HepG2 (cell line): ENCODE data around the gene PIEZO2. TPM values are rescaled to one million over a fixed set of nuclear protein-coding genes. Genes with fewer than 3 reads are reported as not detected.

Experiments
- ARID2 ChIP-seq: sonication (generic); formaldehyde crosslinking; IDR thresholded peaks from 2 replicates; pipeline ENCODE4 v1.8.1; 2022; ENCODE audit warnings: mild to moderate bottlenecking, missing genetic modification reagents, borderline replicate concordance
- CEBPB ChIP-seq: IDR thresholded peaks from 2 replicates; pipeline ENCODE4 v1.6.1; 2011; ENCODE audit warnings: low read depth, low read length, improper control_type of control experiment, borderline replicate concordance
- IKZF4 ChIP-seq: sonication (generic); formaldehyde crosslinking; IDR thresholded peaks from 2 replicates; pipeline ENCODE4 v1.5.1; 2020; ENCODE audit warnings: borderline replicate concordance, mild to moderate bottlenecking, low read depth, missing genetic modification reagents; ENCODE audit errors: not compliant biosample characterization
- RAD51 ChIP-seq: fragments of 450-650 bp; IDR thresholded peaks from 2 replicates; pipeline ENCODE4 v1.6.1; 2016; ENCODE audit warnings: borderline replicate concordance
- RARG ChIP-seq: sonication (generic); formaldehyde crosslinking; IDR thresholded peaks from 2 replicates; pipeline ENCODE4 v1.4.0; 2020; ENCODE audit warnings: low read depth, mild to moderate bottlenecking, missing genetic modification reagents
- REPIN1 ChIP-seq: sonication (generic); formaldehyde crosslinking; IDR thresholded peaks from 2 replicates; pipeline ENCODE4 v1.8.0; 2022; ENCODE audit warnings: missing genetic modification reagents, low read depth, mild to moderate bottlenecking, borderline replicate concordance
- SATB2 ChIP-seq: sonication (generic); formaldehyde crosslinking; IDR thresholded peaks from 2 replicates; pipeline ENCODE4 v1.5.0; 2020; ENCODE audit warnings: missing genetic modification reagents
- SMARCC2 ChIP-seq: fragments of 450-650 bp; IDR thresholded peaks from 2 replicates; pipeline ENCODE4 v1.6.1; 2017; ENCODE audit warnings: antibody characterized with exemption, mild to moderate bottlenecking
- SNAPC4 ChIP-seq: sonication (generic); formaldehyde crosslinking; IDR thresholded peaks from 2 replicates; pipeline ENCODE4 v1.4.0; 2020; ENCODE audit warnings: mild to moderate bottlenecking, missing genetic modification reagents
- ZC3H13 ChIP-seq: sonication (generic); formaldehyde crosslinking; IDR thresholded peaks from 2 replicates; pipeline ENCODE4 v1.8.1; 2023; ENCODE audit warnings: mild to moderate bottlenecking, missing genetic modification reagents, moderate library complexity
- ZNF224 ChIP-seq: sonication (generic); formaldehyde crosslinking; IDR thresholded peaks from 2 replicates; pipeline ENCODE4 v1.5.0; 2020; ENCODE audit warnings: mild to moderate bottlenecking, missing genetic modification reagents
- ZNF33B ChIP-seq: sonication (generic); formaldehyde crosslinking; IDR thresholded peaks from 2 replicates; pipeline ENCODE4 v1.5.1; 2020; ENCODE audit warnings: mild to moderate bottlenecking, missing genetic modification reagents
- ZNF460 ChIP-seq: sonication (generic); formaldehyde crosslinking; IDR thresholded peaks from 2 replicates; pipeline ENCODE4 v1.5.1; 2020; ENCODE audit warnings: missing genetic modification reagents, mild to moderate bottlenecking, borderline replicate concordance
- ZNF510 ChIP-seq: sonication (generic); formaldehyde crosslinking; IDR thresholded peaks from 2 replicates; pipeline ENCODE4 v1.4.0; 2020; ENCODE audit warnings: low read depth, mild to moderate bottlenecking, missing genetic modification reagents
- ZNF720 ChIP-seq: sonication (generic); formaldehyde crosslinking; IDR thresholded peaks from 2 replicates; pipeline ENCODE4 v1.4.0; 2020; ENCODE audit warnings: missing genetic modification reagents
- polyA plus RNA-seq, 8 experiments: library from polyadenylated mRNA; depleted of rRNA in 3 of 8; stranded (reverse) in 7 of 8; unstranded in 1 of 8; fragments of >200 nt; fragmentation: Illumina TruSeq in 4 of 8; extraction: Trizol in 4 of 8; gene quantifications; 2 replicates each; pipeline versions ENCODE4 v1.2.1 to v1.2.3, GENCODE V29; 2011 to 2016; ENCODE audit warnings: low read depth in 4 of 8, missing spikeins in 1 of 8, mixed read lengths in 1 of 8; ENCODE audit not compliant: insufficient read depth in 1 of 8
- total RNA-seq, 5 experiments: library from RNA; depleted of rRNA; stranded (reverse); fragments of >200 nt; fragmentation: Illumina TruSeq; extraction: Trizol; gene quantifications; 2 replicates each; pipeline ENCODE4 v1.2.3, GENCODE V29; 2016; ENCODE audit warnings: low read depth in 1 of 5
- TF ChIP-seq, protein P1 (sequence below): sonication (generic); formaldehyde crosslinking; IDR thresholded peaks from 2 replicates; pipeline ENCODE4 v1.5.0; 2020; ENCODE audit warnings: mild to moderate bottlenecking, missing genetic modification reagents
- TF ChIP-seq, protein P2 (sequence below): IDR thresholded peaks from 2 replicates; pipeline ENCODE4 v1.6.1; 2012; ENCODE audit warnings: low read length, improper control_type of control experiment

PIEZO2 gene
- total and polyA plus RNA-seq, 2 of the 13 experiments (the other 11 are each of a cell fraction or from before 2014, with no cell fraction given) = 15.2 to 27.2 TPM

DNA sequence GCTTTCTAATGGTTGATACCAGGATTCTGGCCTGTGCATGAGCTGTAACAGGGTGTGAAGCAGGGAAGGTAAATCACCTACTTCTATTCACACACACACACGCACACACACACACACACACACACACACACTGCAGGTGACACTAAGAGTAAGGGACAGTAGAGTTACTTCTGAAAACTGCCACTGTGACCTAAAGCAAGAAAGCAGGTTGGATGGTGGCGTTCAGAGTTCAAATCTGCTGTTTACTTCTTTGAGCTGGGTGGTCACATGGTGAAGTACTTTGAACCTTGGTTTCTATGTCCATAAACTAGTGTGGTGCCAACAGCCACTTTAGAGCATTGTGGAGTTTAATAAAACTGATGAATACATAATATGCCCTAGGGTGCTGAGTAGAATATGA lies 248.0 kb downstream of the PIEZO2 start (continued):
- TF ChIP-seq, protein P1, sequence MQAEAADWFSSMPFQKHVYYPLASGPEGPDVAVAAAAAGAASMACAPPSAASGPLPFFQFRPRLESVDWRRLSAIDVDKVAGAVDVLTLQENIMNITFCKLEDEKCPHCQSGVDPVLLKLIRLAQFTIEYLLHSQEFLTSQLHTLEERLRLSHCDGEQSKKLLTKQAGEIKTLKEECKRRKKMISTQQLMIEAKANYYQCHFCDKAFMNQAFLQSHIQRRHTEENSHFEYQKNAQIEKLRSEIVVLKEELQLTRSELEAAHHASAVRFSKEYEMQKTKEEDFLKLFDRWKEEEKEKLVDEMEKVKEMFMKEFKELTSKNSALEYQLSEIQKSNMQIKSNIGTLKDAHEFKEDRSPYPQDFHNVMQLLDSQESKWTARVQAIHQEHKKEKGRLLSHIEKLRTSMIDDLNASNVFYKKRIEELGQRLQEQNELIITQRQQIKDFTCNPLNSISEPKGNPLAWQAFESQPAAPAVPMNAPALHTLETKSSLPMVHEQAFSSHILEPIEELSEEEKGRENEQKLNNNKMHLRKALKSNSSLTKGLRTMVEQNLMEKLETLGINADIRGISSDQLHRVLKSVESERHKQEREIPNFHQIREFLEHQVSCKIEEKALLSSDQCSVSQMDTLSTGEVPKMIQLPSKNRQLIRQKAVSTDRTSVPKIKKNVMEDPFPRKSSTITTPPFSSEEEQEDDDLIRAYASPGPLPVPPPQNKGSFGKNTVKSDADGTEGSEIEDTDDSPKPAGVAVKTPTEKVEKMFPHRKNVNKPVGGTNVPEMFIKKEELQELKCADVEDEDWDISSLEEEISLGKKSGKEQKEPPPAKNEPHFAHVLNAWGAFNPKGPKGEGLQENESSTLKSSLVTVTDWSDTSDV (CRISPR knock-in tag) = no peak
- TF ChIP-seq RAD51 = no peak
- no peak for TF ChIP-seq SNAPC4 (CRISPR knock-in tag)
- TF ChIP-seq ZNF460 (CRISPR knock-in tag) = no peak
- no peak for TF ChIP-seq RARG (CRISPR knock-in tag)
- no peak for TF ChIP-seq ZNF224 (CRISPR knock-in tag)
- TF ChIP-seq, protein P2, sequence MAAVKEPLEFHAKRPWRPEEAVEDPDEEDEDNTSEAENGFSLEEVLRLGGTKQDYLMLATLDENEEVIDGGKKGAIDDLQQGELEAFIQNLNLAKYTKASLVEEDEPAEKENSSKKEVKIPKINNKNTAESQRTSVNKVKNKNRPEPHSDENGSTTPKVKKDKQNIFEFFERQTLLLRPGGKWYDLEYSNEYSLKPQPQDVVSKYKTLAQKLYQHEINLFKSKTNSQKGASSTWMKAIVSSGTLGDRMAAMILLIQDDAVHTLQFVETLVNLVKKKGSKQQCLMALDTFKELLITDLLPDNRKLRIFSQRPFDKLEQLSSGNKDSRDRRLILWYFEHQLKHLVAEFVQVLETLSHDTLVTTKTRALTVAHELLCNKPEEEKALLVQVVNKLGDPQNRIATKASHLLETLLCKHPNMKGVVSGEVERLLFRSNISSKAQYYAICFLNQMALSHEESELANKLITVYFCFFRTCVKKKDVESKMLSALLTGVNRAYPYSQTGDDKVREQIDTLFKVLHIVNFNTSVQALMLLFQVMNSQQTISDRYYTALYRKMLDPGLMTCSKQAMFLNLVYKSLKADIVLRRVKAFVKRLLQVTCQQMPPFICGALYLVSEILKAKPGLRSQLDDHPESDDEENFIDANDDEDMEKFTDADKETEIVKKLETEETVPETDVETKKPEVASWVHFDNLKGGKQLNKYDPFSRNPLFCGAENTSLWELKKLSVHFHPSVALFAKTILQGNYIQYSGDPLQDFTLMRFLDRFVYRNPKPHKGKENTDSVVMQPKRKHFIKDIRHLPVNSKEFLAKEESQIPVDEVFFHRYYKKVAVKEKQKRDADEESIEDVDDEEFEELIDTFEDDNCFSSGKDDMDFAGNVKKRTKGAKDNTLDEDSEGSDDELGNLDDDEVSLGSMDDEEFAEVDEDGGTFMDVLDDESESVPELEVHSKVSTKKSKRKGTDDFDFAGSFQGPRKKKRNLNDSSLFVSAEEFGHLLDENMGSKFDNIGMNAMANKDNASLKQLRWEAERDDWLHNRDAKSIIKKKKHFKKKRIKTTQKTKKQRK = no peak
- TF ChIP-seq ZNF720 (CRISPR knock-in tag) = no peak
- no peak for TF ChIP-seq SMARCC2
- TF ChIP-seq IKZF4 (CRISPR knock-in tag) = no peak
- no peak for TF ChIP-seq ZNF33B
- no peak for TF ChIP-seq ZNF510 (CRISPR knock-in tag)
- no peak for TF ChIP-seq CEBPB
- no peak for TF ChIP-seq REPIN1 (CRISPR knock-in tag)
- no peak for TF ChIP-seq ARID2 (CRISPR knock-in tag)
- TF ChIP-seq SATB2 (CRISPR knock-in tag) = no peak
- TF ChIP-seq ZC3H13 (CRISPR knock-in tag) = no peak
